SK-N-SH (cell line): ENCODE measurements around the gene NFE2. TPM values are rescaled to one million over a fixed set of nuclear protein-coding genes. Genes with fewer than 3 reads are reported as not detected.
A peak's percentile ranks its signal among the peaks of the same experiment; 100 is the strongest.

Source experiments
- CHD2 ChIP-seq: fragments of 150-350 bp; IDR thresholded peaks from 2 replicates; pipeline ENCODE4 v1.6.1; 2018; ENCODE audit warnings: low read length; ENCODE audit not compliant: partially characterized antibody
- EP300 ChIP-seq, 2 experiments: IDR thresholded peaks; 2 replicates each; pipeline versions ENCODE4 v1.4.0 to v1.6.1; 2012; ENCODE audit warnings: borderline replicate concordance in 1 of 2, low read depth in 1 of 2, low read length in 1 of 2
- FOSL2 ChIP-seq: IDR thresholded peaks from 2 replicates; pipeline ENCODE4 v1.4.0; 2012; ENCODE audit warnings: low read depth, mild to moderate bottlenecking, moderate library complexity, borderline replicate concordance
- FOXM1 ChIP-seq: IDR thresholded peaks from 2 replicates; pipeline ENCODE4 v1.4.0; 2012; ENCODE audit warnings: low read depth, mild to moderate bottlenecking
- GATA2 ChIP-seq: sonication (generic); formaldehyde crosslinking; IDR thresholded peaks from 2 replicates; pipeline ENCODE4 v1.5.0; 2020; ENCODE audit warnings: mild to moderate bottlenecking, missing genetic modification reagents
- JUND ChIP-seq: IDR thresholded peaks from 2 replicates; pipeline ENCODE4 v1.4.0; 2012
- MEF2A ChIP-seq: IDR thresholded peaks from 2 replicates; pipeline ENCODE4 v1.4.0; 2012; ENCODE audit warnings: low read depth, borderline replicate concordance
- MXI1 ChIP-seq: IDR thresholded peaks from 2 replicates; pipeline ENCODE4 v1.6.1; 2012; ENCODE audit warnings: mild to moderate bottlenecking, low read depth, low read length, improper control_type of control experiment
- NFIC ChIP-seq: IDR thresholded peaks from 2 replicates; pipeline ENCODE4 v1.4.0; 2012; ENCODE audit warnings: borderline replicate concordance
- POLR2AphosphoS5 ChIP-seq: IDR thresholded peaks from 2 replicates; pipeline ENCODE4 v1.6.1; 2012; ENCODE audit warnings: low read depth, low read length
- RAD21 ChIP-seq: IDR thresholded peaks from 2 replicates; pipeline ENCODE4 v1.6.1; 2012; ENCODE audit warnings: mild to moderate bottlenecking, low read length
- RFX5 ChIP-seq: IDR thresholded peaks from 2 replicates; pipeline ENCODE4 v1.6.1; 2012; ENCODE audit warnings: mild to moderate bottlenecking, improper control_type of control experiment, low read length
- RXRA ChIP-seq: IDR thresholded peaks from 2 replicates; pipeline ENCODE4 v1.4.0; 2012; ENCODE audit warnings: low read depth, mild to moderate bottlenecking, borderline replicate concordance
- SMC3 ChIP-seq: IDR thresholded peaks from 2 replicates; pipeline ENCODE4 v1.6.1; 2012; ENCODE audit warnings: low read depth, low read length, improper control_type of control experiment
- TAF1 ChIP-seq: IDR thresholded peaks from 2 replicates; pipeline ENCODE4 v1.6.1; 2012; ENCODE audit warnings: low read depth, mild to moderate bottlenecking, low read length, moderate library complexity, borderline replicate concordance
- TCF12 ChIP-seq: IDR thresholded peaks from 2 replicates; pipeline ENCODE4 v1.4.0; 2012
- polyA plus RNA-seq, 3 experiments: library from polyadenylated mRNA; depleted of rRNA; stranded (reverse); fragments of >200 nt; gene quantifications; 2 replicates each; pipeline ENCODE4 v1.2.3, GENCODE V29; 2012
- TF ChIP-seq, protein P1 (sequence below): fragments of 150-350 bp; IDR thresholded peaks from 2 replicates; pipeline ENCODE4 v1.6.1; 2017; ENCODE audit warnings: antibody characterized with exemption, low read length, low read depth, borderline replicate concordance
- TF ChIP-seq, protein P2 (sequence below): IDR thresholded peaks from 2 replicates; pipeline ENCODE4 v1.4.0; 2012; ENCODE audit warnings: low read depth, borderline replicate concordance
- TF ChIP-seq, protein P3 (sequence below): IDR thresholded peaks from 2 replicates; pipeline ENCODE4 v1.4.0; 2012; ENCODE audit warnings: low read depth, borderline replicate concordance
- TF ChIP-seq, protein P4 (sequence below): IDR thresholded peaks from 2 replicates; pipeline ENCODE4; 2012
- TF ChIP-seq, protein P5 (sequence below): fragments of 150-350 bp; IDR thresholded peaks from 2 replicates; pipeline ENCODE4 v1.6.1; 2016; ENCODE audit warnings: mild to moderate bottlenecking, low read depth, low read length
- TF ChIP-seq, protein P6 (sequence below): IDR thresholded peaks from 2 replicates; pipeline ENCODE4 v1.4.0; 2012; ENCODE audit warnings: low read depth

The NFE2 gene
- polyA plus RNA-seq, 1 of the 3 experiments (the other 2 are of a cell fraction): 0.25 TPM

DNA sequence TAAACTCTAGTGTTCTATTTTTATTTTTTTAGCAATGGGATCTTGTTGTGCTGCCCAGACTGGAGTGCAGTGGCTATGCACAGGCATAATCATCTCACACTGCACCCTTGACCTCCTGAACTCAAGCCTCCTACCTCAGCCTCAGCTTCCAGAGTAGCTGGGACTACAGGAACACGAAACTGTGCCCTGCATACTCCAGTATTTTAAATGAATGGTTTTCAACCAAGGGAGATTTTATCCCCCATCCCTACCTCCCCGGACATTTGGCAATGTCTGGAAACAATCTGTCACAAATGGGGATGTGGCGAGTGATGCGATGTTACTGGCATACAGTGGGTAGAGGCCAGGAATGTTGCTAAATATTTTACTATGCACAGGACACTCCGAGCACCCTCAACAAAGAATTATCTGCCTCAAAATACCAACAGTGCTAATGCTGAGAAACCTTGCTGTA is 23.0 kb downstream of the NFE2 start (continued):
- TF ChIP-seq, protein P1, sequence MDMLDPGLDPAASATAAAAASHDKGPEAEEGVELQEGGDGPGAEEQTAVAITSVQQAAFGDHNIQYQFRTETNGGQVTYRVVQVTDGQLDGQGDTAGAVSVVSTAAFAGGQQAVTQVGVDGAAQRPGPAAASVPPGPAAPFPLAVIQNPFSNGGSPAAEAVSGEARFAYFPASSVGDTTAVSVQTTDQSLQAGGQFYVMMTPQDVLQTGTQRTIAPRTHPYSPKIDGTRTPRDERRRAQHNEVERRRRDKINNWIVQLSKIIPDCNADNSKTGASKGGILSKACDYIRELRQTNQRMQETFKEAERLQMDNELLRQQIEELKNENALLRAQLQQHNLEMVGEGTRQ: no peak
- TF ChIP-seq RFX5: no peak
- no peak for TF ChIP-seq MXI1
- TF ChIP-seq TAF1: peak; percentile 11; the same call in 1 of the 2 replicates
- TF ChIP-seq, protein P2, sequence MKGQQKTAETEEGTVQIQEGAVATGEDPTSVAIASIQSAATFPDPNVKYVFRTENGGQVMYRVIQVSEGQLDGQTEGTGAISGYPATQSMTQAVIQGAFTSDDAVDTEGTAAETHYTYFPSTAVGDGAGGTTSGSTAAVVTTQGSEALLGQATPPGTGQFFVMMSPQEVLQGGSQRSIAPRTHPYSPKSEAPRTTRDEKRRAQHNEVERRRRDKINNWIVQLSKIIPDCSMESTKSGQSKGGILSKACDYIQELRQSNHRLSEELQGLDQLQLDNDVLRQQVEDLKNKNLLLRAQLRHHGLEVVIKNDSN: no peak
- TF ChIP-seq MEF2A: no peak
- TF ChIP-seq TCF12: peak; percentile 76
- TF ChIP-seq RAD21: no peak
- no peak for TF ChIP-seq SMC3
- no peak for TF ChIP-seq GATA2
- TF ChIP-seq, protein P3, sequence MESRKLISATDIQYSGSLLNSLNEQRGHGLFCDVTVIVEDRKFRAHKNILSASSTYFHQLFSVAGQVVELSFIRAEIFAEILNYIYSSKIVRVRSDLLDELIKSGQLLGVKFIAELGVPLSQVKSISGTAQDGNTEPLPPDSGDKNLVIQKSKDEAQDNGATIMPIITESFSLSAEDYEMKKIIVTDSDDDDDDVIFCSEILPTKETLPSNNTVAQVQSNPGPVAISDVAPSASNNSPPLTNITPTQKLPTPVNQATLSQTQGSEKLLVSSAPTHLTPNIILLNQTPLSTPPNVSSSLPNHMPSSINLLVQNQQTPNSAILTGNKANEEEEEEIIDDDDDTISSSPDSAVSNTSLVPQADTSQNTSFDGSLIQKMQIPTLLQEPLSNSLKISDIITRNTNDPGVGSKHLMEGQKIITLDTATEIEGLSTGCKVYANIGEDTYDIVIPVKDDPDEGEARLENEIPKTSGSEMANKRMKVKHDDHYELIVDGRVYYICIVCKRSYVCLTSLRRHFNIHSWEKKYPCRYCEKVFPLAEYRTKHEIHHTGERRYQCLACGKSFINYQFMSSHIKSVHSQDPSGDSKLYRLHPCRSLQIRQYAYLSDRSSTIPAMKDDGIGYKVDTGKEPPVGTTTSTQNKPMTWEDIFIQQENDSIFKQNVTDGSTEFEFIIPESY: no peak
- TF ChIP-seq EP300 (IDR thresholded peaks at IDR 0.05; ENCODE audit: borderline replicate concordance in 1 of 2, low read depth in 1 of 2, low read length in 1 of 2): peak in 1 of 2 experiments; percentile 40; a peak in 1 of 4 replicates
- TF ChIP-seq NFIC: peak; percentile 44; the same call in 1 of the 2 replicates
- TF ChIP-seq, protein P4, sequence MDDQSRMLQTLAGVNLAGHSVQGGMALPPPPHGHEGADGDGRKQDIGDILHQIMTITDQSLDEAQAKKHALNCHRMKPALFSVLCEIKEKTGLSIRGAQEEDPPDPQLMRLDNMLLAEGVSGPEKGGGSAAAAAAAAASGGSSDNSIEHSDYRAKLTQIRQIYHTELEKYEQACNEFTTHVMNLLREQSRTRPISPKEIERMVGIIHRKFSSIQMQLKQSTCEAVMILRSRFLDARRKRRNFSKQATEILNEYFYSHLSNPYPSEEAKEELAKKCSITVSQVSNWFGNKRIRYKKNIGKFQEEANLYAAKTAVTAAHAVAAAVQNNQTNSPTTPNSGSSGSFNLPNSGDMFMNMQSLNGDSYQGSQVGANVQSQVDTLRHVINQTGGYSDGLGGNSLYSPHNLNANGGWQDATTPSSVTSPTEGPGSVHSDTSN: peak; percentile 68
- TF ChIP-seq FOXM1: no peak
- no peak for TF ChIP-seq CHD2
- TF ChIP-seq POLR2AphosphoS5: no peak
- TF ChIP-seq, protein P5, sequence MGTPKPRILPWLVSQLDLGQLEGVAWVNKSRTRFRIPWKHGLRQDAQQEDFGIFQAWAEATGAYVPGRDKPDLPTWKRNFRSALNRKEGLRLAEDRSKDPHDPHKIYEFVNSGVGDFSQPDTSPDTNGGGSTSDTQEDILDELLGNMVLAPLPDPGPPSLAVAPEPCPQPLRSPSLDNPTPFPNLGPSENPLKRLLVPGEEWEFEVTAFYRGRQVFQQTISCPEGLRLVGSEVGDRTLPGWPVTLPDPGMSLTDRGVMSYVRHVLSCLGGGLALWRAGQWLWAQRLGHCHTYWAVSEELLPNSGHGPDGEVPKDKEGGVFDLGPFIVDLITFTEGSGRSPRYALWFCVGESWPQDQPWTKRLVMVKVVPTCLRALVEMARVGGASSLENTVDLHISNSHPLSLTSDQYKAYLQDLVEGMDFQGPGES: no peak
- 0 out of 2 replicates have a peak, but pooled peaks have one; percentile 11 for TF ChIP-seq JUND
- no peak for TF ChIP-seq RXRA
- TF ChIP-seq, protein P6, sequence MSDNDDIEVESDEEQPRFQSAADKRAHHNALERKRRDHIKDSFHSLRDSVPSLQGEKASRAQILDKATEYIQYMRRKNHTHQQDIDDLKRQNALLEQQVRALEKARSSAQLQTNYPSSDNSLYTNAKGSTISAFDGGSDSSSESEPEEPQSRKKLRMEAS: no peak; the same call in 1 of the 2 replicates
- TF ChIP-seq FOSL2: no peak
